A549 (cell line): ENCODE measurements around the gene C16orf89.

Experiments
- CHD2 ChIP-seq: fragments of 150-350 bp; IDR thresholded peaks from 2 replicates; pipeline ENCODE4 v1.6.1; 2014; ENCODE audit warnings: low read length; ENCODE audit not compliant: partially characterized antibody
- HDAC2 ChIP-seq: fragments of 200-600 bp; sonication (generic); IDR thresholded peaks from 2 replicates; pipeline ENCODE4 v1.6.1; 2016
- JUN ChIP-seq, 2 experiments: fragments of >200 bp; sonication (Bioruptor Twin); formaldehyde crosslinking; IDR thresholded peaks; 2 replicates in 1 of 2; 3 replicates in 1 of 2; pipeline ENCODE4 v1.6.1; 2016 to 2017
- MAFK ChIP-seq: fragments of 450-650 bp; IDR thresholded peaks from 2 replicates; pipeline ENCODE4 v1.6.1; 2014; ENCODE audit not compliant: partially characterized antibody
- POLR2A ChIP-seq: IDR thresholded peaks from 2 replicates; pipeline ENCODE4 v1.6.1; 2012; ENCODE audit warnings: mild to moderate bottlenecking, low read length
- ZFP36 ChIP-seq: fragments of 450-650 bp; IDR thresholded peaks from 2 replicates; pipeline ENCODE4 v1.6.1; 2014; ENCODE audit warnings: borderline replicate concordance; ENCODE audit not compliant: partially characterized antibody
- TF ChIP-seq, protein P1 (sequence below): fragments of >200 bp; sonication (Bioruptor Twin); formaldehyde crosslinking; IDR thresholded peaks from 3 replicates; pipeline ENCODE4 v1.5.1; 2016
- TF ChIP-seq, protein P2 (sequence below): fragments of 200-600 bp; sonication (generic); IDR thresholded peaks from 2 replicates; pipeline ENCODE4 v1.6.1; 2016; ENCODE audit warnings: antibody characterized with exemption, mild to moderate bottlenecking, moderate library complexity
- TF ChIP-seq, protein P3 (sequence below): fragments of 250-450 bp; sonication (Bioruptor Pico); IDR thresholded peaks from 2 replicates; pipeline ENCODE4 v1.5.0; 2021; ENCODE audit warnings: mild to moderate bottlenecking, moderate library complexity, borderline replicate concordance

DNA sequence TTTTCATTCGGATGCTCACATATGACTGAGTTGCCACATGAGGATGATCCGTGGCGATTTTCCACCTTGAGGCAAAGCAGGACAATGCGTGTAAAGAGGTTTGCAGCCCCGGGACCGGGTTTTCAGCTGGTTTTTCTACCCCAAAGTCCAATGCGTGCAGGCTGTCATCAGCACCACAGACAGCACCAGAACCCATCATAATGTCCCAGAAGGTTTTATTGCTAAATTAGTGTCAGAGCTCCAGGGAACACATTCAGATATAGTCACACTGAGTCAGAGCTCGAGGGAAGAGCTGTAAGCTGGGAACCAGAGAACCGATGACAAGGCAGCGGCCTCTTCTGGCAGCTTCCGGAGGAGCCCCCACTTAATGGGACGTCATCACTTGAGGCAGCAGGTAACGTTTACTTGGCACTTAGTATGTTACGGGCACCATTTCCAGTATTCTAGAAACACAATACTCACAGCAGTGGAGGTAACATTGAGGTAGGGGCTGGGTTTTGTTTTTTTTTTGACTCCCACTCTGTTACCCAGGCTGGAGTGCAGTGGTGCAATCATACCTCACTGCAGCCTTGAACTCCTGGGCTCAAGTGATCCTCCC, 23.1 kb downstream of the C16orf89 start:
- TF ChIP-seq, protein P1, sequence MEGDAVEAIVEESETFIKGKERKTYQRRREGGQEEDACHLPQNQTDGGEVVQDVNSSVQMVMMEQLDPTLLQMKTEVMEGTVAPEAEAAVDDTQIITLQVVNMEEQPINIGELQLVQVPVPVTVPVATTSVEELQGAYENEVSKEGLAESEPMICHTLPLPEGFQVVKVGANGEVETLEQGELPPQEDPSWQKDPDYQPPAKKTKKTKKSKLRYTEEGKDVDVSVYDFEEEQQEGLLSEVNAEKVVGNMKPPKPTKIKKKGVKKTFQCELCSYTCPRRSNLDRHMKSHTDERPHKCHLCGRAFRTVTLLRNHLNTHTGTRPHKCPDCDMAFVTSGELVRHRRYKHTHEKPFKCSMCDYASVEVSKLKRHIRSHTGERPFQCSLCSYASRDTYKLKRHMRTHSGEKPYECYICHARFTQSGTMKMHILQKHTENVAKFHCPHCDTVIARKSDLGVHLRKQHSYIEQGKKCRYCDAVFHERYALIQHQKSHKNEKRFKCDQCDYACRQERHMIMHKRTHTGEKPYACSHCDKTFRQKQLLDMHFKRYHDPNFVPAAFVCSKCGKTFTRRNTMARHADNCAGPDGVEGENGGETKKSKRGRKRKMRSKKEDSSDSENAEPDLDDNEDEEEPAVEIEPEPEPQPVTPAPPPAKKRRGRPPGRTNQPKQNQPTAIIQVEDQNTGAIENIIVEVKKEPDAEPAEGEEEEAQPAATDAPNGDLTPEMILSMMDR: no peak
- TF ChIP-seq HDAC2 (no peak), CHD2 (no peak), ZFP36 (no peak), MAFK (no peak), JUN (IDR thresholded peaks at IDR 0.05) (no peak), POLR2A (no peak)
- TF ChIP-seq, protein P2, sequence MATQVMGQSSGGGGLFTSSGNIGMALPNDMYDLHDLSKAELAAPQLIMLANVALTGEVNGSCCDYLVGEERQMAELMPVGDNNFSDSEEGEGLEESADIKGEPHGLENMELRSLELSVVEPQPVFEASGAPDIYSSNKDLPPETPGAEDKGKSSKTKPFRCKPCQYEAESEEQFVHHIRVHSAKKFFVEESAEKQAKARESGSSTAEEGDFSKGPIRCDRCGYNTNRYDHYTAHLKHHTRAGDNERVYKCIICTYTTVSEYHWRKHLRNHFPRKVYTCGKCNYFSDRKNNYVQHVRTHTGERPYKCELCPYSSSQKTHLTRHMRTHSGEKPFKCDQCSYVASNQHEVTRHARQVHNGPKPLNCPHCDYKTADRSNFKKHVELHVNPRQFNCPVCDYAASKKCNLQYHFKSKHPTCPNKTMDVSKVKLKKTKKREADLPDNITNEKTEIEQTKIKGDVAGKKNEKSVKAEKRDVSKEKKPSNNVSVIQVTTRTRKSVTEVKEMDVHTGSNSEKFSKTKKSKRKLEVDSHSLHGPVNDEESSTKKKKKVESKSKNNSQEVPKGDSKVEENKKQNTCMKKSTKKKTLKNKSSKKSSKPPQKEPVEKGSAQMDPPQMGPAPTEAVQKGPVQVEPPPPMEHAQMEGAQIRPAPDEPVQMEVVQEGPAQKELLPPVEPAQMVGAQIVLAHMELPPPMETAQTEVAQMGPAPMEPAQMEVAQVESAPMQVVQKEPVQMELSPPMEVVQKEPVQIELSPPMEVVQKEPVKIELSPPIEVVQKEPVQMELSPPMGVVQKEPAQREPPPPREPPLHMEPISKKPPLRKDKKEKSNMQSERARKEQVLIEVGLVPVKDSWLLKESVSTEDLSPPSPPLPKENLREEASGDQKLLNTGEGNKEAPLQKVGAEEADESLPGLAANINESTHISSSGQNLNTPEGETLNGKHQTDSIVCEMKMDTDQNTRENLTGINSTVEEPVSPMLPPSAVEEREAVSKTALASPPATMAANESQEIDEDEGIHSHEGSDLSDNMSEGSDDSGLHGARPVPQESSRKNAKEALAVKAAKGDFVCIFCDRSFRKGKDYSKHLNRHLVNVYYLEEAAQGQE: peak; percentile 59; the same call in 1 of the 2 replicates
- TF ChIP-seq, protein P3, sequence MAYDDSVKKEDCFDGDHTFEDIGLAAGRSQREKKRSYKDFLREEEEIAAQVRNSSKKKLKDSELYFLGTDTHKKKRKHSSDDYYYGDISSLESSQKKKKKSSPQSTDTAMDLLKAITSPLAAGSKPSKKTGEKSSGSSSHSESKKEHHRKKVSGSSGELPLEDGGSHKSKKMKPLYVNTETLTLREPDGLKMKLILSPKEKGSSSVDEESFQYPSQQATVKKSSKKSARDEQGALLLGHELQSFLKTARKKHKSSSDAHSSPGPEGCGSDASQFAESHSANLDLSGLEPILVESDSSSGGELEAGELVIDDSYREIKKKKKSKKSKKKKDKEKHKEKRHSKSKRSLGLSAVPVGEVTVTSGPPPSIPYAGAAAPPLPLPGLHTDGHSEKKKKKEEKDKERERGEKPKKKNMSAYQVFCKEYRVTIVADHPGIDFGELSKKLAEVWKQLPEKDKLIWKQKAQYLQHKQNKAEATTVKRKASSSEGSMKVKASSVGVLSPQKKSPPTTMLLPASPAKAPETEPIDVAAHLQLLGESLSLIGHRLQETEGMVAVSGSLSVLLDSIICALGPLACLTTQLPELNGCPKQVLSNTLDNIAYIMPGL (CRISPR knock-in tag): no peak
